GM18907 (cell line): ENCODE measurements around the gene DGCR6.
"Not testable (repeated sequence)": the region's sequence is repeated elsewhere in the genome, so short reads cannot be mapped to it uniquely, and the experiment has no call there.

Experiments
- ATAC-seq: cut with Tn5 transposase; IDR thresholded peaks from one replicate; pipeline ENCODE4 v1.9.1; 2021; ENCODE audit warnings: mild to moderate bottlenecking, moderate library complexity; ENCODE audit not compliant: unreplicated experiment

DGCR6 gene

DNA sequence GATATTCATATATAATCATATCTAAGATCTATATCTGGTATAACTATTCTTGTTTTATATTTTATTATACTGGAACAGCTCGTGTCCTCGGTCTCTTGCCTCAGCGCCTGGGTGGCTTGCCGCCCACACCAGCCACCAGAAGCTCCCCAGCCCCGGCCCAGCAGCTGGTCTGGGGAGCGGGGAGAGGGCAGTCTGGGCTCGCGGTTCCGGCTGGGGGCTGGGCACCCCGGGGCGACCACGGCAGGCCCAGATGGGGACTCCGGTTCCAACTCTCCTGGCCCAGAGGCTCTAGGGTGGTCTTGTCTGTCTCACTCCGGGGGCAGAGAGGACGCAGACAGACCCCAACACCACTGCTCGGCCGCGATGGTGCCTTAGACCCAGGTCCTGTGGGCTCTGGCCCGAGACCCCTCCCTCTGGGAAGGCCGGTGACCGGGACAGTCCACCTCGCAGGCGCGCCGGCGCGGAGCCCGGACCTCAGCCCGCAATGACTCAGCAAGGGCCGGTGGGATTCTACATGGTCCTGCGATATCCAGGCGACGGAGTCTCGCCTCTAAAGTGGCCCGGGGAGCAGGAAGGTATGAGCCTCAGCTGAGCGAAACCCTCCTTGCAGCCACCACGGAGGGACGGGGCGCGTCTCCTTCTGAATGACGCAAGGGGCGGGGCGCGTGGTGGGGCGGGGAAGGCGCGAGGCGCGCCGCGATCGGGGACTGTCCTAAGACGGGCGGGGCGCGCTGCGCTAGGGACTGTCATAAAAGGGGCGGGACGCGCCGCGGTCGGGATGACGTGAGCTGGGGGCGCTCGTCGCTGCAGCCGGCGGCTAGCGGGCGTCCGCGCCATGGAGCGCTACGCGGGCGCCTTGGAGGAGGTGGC is at the start of gene DGCR6:
Gene DGCR6 (plus strand): TSS at position 781 of the 870 bp plus-strand sequence. CDS start 55 bp downstream, at position 836.
- ATAC-seq, result peak; percentile 92

DNA sequence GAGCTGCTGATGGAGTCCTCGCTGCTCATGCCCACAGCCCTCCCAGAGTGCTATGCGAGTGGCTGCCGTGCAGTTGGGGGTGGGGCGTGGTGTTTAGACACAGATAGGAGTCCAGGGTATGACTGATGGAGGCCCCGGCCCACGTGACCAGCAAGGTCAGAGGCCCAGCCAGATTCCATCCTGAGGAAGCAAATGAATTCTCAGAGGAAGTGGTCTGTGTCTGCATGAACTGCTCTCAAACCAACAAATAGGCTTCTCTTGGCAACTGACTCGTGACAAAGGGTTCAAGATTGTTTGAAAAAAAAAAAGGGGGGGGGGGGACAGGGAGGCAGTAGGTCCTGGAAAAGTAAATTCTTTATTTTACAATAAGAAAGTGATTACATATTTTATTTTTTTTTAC is 46.8 kb upstream of the DGCR6 start:
- ATAC-seq, result not testable (repeated sequence)

- not testable (repeated sequence) for ATAC-seq
Observed at GRCh38 chr22:18881260-18881659, 24.9 kb upstream of the DGCR6 start.

- ATAC-seq, result not testable (repeated sequence)
Observed at GRCh38 chr22:18884465-18884864, 21.7 kb upstream of the DGCR6 start.

DNA sequence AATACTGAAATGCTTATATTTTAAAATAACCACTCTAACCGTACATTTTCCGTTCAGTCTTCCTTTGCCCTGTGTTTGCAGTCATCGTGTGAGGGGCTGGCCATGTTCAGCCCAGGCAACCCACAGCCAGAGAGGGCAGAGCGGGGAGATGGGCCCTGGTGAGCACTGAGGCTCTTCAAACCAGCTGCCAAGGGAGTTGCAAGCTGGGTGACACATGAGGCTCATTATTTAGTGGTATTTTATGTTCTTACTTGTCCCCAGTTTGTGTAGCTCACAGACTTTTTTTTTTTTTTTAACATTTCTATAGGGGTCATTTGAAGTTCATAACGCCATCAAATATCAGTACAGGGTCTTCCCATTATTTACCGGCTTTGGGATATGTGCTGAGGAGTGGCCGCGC is 18.0 kb upstream of the DGCR6 start:
- ATAC-seq, result no peak

GRCh38 chr22:18890510-18891192 is 15.5 kb upstream of the DGCR6 start:
- not testable (repeated sequence) for ATAC-seq

- not testable (repeated sequence) for ATAC-seq
Observed at GRCh38 chr22:18893775-18894174, 12.3 kb upstream of the DGCR6 start.

DNA sequence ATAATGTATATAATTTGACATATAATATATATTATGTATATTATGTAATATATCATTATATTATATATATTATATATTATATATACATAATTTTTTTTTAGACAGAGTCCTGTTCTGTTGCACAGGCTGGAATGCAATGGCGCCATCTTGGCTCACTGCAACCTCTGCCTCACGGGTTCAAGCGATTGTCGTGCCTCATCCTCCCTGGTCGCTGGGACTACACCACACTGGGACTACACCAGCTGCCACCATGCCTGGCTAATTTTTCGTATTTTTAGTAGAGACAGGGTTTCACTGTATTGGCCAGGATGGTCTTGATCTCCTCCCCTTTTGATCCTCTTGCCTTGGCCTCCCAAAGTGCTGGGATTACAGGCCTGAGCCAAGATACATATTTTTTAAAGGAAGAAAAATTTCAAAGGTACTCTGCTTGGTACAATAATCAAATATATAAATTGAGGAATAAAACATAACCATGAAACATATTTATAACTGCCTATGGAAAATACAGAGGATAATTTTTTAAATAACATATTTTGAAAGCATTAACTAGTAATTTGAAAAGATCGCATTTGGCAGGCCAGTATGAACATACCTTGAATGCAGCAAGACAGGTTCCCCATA is 10.0 kb upstream of the DGCR6 start:
- not testable (repeated sequence) for ATAC-seq

DNA sequence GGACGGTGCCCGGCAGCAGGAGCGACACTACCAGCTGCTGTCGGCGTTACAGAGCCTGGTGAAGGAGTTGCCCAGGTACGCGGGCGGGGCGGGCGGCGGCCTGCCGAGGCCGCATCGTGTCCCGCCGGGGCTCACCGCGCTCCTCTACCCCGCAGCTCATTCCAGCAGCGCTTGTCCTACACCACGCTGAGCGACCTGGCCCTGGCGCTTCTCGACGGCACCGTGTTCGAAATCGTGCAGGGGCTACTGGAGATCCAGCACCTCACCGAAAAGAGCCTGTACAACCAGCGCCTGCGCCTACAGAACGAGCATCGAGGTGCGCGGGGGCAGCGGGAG is 258 bp downstream of the DGCR6 start:
- peak; percentile 24 for ATAC-seq

GRCh38 chr22:18906896-18907295 is 776 bp downstream of the DGCR6 start:
- ATAC-seq, result no peak

GRCh38 chr22:18909556-18909955 is 3.4 kb downstream of the DGCR6 start:
- ATAC-seq, result no peak

GRCh38 chr22:18911535-18911934 is 5.4 kb downstream of the DGCR6 start:
- not testable (repeated sequence) for ATAC-seq

DNA sequence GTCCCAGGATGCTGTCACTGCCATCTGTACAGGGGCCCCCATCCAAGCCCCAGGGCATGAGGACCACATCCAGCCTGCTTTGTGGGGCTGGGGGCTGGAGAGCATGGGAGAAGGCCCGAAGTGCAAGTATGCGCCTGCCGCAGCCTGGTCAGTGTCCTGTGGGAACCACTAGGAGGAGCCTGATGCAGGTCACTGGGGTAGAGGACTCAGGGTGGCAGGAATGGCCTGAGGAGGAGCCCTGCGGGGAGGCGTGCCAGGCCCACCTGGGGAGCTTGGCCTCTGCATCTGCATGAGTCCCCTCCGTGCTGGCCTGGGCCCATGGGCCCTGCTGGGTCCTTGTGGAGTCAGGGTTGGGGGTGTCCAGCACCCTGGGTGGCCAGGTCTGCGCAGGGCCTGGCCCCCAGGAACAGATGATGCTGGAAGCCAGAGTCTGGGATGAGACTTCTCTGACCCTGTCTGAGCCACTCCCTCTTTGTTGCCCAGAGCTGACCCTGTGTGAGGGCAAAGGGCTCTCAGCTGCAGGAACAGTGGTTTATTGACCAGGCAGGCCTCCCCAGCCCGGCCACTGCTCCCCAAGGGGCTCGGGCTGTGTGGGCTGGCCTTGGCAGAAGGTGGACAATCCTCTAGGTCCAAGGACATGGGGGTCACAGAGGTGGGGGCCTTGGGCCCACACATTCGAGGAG is 6.3 kb downstream of the DGCR6 start:
- ATAC-seq, result not testable (repeated sequence)

DNA sequence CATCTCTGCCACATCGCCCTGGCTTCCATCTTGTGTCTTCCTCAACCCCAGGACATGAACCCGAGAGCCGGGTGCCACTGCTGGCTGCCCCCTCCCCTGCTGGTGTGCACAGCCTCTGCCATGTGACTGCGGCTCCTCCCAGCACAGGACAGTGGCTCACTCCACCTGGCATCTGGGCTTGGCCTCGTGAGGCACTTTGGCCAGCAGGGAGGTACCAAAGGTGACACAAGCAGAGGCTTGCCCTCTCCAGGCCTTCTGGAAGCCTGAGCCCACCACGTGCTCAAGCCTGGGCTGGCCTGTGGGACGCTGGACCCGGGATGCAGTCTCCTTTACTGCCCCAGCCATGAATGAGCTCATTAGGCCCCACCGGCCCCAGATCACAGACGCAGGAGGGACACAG is 8.4 kb downstream of the DGCR6 start:
- not testable (repeated sequence) for ATAC-seq

- ATAC-seq, result not testable (repeated sequence)
Observed at GRCh38 chr22:18915550-18915949, 9.4 kb downstream of the DGCR6 start.

DNA sequence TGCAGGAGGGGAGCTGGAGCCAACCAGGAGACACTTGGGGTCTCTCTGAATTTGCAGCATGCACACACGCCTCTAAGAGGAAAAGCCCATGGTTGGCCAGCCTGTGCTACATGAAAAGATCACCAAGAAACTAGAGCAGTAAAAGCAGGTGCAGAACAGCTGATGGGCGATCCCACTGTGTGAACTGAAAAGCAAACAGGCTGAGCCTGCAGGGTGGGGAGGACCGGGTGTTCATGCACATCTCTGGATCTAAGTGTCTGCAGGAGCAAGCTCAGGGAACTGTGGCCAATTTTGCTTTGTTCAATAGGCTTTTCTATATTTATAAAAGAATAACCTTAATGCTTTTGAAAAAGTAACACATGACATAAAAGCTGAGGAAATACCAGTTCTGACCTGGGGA is 11.7 kb downstream of the DGCR6 start:
- ATAC-seq, result not testable (repeated sequence)

- not testable (repeated sequence) for ATAC-seq
Observed at GRCh38 chr22:18920257-18920902, 14.3 kb downstream of the DGCR6 start.

GRCh38 chr22:18925368-18926064 is 19.4 kb downstream of the DGCR6 start:
- no peak for ATAC-seq

GRCh38 chr22:18927020-18927419 is 20.9 kb downstream of the DGCR6 start:
- ATAC-seq, result no peak

- ATAC-seq, result no peak
Observed at GRCh38 chr22:18927573-18927972, 21.5 kb downstream of the DGCR6 start.
